ENCODE results near the gene ITPRIP.
A peak's percentile ranks its signal among the peaks of the same experiment; 100 is the strongest.

ITPRIP gene

DNA sequence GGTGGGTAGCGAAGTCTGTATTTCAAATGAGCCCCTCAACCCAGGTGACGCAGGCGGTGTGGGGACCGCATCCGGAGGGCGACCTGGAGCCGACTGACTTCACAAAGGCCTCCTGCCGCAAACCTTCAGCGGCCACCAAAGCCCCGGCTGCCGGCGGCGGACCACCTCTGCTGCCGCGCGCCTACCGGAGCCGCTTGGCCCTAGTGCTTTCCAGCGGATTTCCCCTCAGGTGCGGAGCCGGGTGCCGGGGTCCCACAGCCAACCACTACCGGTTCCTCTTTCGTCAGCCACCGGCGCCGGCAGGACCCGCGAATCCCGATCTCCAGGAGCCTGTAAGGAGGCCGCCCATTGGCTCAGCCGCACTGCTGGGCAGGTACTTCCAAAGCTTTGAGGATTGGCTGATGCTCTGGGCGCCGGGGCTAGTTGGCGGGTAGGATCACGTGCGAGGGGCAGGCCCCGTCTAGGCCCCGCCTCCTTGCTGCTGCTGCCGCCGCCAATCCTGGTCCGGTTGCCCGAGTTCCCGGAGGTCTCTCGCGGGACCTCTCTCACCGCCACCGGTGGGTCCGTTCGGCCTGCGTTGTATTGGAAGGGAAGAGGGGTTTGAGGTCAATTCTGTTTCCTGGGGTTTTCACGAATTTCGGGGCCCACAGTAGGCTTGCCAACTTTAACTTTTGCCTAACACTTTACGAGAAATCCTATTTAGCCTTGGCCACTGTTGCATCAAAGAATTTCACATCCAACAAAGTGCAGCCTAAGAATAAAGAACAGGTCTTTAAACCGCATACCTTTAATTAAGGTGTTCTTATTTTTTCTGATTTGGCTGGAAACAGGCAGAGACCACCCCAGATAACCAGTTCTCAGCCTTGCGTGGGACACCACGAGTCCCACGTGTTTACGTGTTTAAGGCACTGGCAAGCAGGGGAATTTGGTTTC lies 69.3 kb downstream of the ITPRIP start, which contains the start of gene GSTO2 (continued):
- TF ChIP-seq, protein P1, sequence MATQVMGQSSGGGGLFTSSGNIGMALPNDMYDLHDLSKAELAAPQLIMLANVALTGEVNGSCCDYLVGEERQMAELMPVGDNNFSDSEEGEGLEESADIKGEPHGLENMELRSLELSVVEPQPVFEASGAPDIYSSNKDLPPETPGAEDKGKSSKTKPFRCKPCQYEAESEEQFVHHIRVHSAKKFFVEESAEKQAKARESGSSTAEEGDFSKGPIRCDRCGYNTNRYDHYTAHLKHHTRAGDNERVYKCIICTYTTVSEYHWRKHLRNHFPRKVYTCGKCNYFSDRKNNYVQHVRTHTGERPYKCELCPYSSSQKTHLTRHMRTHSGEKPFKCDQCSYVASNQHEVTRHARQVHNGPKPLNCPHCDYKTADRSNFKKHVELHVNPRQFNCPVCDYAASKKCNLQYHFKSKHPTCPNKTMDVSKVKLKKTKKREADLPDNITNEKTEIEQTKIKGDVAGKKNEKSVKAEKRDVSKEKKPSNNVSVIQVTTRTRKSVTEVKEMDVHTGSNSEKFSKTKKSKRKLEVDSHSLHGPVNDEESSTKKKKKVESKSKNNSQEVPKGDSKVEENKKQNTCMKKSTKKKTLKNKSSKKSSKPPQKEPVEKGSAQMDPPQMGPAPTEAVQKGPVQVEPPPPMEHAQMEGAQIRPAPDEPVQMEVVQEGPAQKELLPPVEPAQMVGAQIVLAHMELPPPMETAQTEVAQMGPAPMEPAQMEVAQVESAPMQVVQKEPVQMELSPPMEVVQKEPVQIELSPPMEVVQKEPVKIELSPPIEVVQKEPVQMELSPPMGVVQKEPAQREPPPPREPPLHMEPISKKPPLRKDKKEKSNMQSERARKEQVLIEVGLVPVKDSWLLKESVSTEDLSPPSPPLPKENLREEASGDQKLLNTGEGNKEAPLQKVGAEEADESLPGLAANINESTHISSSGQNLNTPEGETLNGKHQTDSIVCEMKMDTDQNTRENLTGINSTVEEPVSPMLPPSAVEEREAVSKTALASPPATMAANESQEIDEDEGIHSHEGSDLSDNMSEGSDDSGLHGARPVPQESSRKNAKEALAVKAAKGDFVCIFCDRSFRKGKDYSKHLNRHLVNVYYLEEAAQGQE (tag by site-specific recombination; IDR thresholded peaks at IDR 0.05) = 0 out of 2 replicates have a peak, but pooled peaks have one; percentile 47
- TF ChIP-seq ZNF629 (tag by site-specific recombination; IDR thresholded peaks at IDR 0.05) = peak; percentile 75; the same call in 1 of the 2 replicates
- TF ChIP-seq SP2 (tag by site-specific recombination; IDR thresholded peaks at IDR 0.05) = peak; percentile 99
- TF ChIP-seq ZFP37 (tag by site-specific recombination; IDR thresholded peaks at IDR 0.05) = peak; percentile 67
- peak; percentile 21 for TF ChIP-seq ZNF600 (tag by site-specific recombination; IDR thresholded peaks at IDR 0.05)
- no peak for TF ChIP-seq GLIS2 (tag by site-specific recombination; IDR thresholded peaks at IDR 0.05)

DNA sequence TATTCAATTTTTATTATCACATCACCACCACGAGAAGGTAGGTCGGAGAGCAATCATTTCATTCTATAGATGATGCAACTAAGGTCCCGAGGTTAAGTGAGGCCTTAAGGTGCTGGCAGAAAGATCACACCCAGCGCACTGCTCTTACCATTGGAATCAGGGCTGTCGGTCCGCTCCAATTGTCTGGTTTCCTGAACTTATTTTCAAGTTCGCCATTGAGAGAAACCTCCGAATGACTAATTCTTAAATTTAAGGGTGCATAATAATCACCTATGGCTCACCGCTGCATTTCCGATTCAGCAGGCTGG lies 69.9 kb downstream of the ITPRIP start:
- CTCF ChIA-PET = interaction anchor here (1.0 kb wide), 1 partner anchor 33 kb away, joined by 4 read pairs; no protein-coding TSS in a partner anchor
- POLR2A ChIA-PET = interaction anchor here (1.0 to 4.0 kb wide), 6 partner anchors 9 to 85 kb away, joined by 3 to 44 read pairs (median 5); partner anchors contain the start of genes CFAP58, GSTO1 and ITPRIP
- no peak for TF ChIP-seq IKZF3 (tag by site-specific recombination; IDR thresholded peaks at IDR 0.05)
- TF ChIP-seq KLF1 (tag by site-specific recombination; IDR thresholded peaks at IDR 0.05) = no peak
- TF ChIP-seq ZNF623 (tag by site-specific recombination; IDR thresholded peaks at IDR 0.05) = no peak
- TF ChIP-seq, protein P2, sequence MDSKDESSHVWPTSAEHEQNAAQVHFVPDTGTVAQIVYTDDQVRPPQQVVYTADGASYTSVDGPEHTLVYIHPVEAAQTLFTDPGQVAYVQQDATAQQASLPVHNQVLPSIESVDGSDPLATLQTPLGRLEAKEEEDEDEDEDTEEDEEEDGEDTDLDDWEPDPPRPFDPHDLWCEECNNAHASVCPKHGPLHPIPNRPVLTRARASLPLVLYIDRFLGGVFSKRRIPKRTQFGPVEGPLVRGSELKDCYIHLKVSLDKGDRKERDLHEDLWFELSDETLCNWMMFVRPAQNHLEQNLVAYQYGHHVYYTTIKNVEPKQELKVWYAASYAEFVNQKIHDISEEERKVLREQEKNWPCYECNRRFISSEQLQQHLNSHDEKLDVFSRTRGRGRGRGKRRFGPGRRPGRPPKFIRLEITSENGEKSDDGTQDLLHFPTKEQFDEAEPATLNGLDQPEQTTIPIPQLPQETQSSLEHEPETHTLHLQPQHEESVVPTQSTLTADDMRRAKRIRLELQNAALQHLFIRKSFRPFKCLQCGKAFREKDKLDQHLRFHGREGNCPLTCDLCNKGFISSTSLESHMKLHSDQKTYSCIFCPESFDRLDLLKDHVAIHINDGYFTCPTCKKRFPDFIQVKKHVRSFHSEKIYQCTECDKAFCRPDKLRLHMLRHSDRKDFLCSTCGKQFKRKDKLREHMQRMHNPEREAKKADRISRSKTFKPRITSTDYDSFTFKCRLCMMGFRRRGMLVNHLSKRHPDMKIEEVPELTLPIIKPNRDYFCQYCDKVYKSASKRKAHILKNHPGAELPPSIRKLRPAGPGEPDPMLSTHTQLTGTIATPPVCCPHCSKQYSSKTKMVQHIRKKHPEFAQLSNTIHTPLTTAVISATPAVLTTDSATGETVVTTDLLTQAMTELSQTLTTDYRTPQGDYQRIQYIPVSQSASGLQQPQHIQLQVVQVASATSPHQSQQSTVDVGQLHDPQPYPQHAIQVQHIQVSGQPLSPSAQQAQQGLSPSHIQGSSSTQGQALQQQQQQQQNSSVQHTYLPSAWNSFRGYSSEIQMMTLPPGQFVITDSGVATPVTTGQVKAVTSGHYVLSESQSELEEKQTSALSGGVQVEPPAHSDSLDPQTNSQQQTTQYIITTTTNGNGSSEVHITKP (tag by site-specific recombination; IDR thresholded peaks at IDR 0.05) = no peak
- TF ChIP-seq ZNF664 (tag by site-specific recombination; IDR thresholded peaks at IDR 0.05) = no peak
- TF ChIP-seq SCRT1 (tag by site-specific recombination; IDR thresholded peaks at IDR 0.05; ENCODE audit: borderline replicate concordance) = no peak
- TF ChIP-seq, protein P3, sequence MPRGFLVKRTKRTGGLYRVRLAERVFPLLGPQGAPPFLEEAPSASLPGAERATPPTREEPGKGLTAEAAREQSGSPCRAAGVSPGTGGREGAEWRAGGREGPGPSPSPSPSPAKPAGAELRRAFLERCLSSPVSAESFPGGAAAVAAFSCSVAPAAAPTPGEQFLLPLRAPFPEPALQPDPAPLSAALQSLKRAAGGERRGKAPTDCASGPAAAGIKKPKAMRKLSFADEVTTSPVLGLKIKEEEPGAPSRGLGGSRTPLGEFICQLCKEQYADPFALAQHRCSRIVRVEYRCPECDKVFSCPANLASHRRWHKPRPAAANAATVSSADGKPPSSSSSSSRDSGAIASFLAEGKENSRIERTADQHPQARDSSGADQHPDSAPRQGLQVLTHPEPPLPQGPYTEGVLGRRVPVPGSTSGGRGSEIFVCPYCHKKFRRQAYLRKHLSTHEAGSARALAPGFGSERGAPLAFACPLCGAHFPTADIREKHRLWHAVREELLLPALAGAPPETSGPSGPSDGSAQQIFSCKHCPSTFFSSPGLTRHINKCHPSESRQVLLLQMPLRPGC (tag by site-specific recombination; IDR thresholded peaks at IDR 0.05) = no peak
- no peak for TF ChIP-seq ZNF426 (tag by site-specific recombination; IDR thresholded peaks at IDR 0.05)
- TF ChIP-seq ZXDB (tag by site-specific recombination; IDR thresholded peaks at IDR 0.05) = no peak
- TF ChIP-seq ZNF202 (tag by site-specific recombination; IDR thresholded peaks at IDR 0.05; ENCODE audit: borderline replicate concordance) = no peak
- no peak for TF ChIP-seq ZNF133 (tag by site-specific recombination; IDR thresholded peaks at IDR 0.05)

More for the DNA sequence above, 69.9 kb downstream of the ITPRIP start:
- Histone ChIP-seq H3K4me1 (ENCODE audit: control insufficient read depth, insufficient read depth, low read length) (0 out of 2 replicates have a peak, but pooled peaks cover 2% of the 10 kb centered on the region), H3K27ac (ENCODE audit: extremely low read depth, low read depth, low read length) (peak overlapping the region; percentile 13; the same call in 1 of the 2 replicates), H3K36me3 (ENCODE audit: control insufficient read depth in 2 of 2, insufficient read depth in 1 of 2, low read length in 2 of 2) (peaks cover 25 to 52% of the 10 kb centered on the region in 2 experiments), H3K9me3 (ENCODE audit: control insufficient read depth, insufficient read depth, low read depth, low read length) (no peaks in the 10 kb centered on the region), H3K4me3 (ENCODE audit: low read depth, low read length) (peak overlapping the region; percentile 94)
